ENCODE measurements around the gene RPL19. TPM values are rescaled to one million over a fixed set of nuclear protein-coding genes. Genes with fewer than 3 reads are reported as not detected.
"Not testable (repeated sequence)": the region's sequence is repeated elsewhere in the genome, so short reads cannot be mapped to it uniquely, and the experiment has no call there.

RPL19 gene
- total and polyA plus RNA-seq, 2 donors (not counting 3 experiments of a cell fraction or from before 2014, with no cell fraction given), result 1,802 to 1,958 TPM

GRCh38 chr17:39167476-39167875 lies 32.6 kb upstream of the RPL19 start:
- Histone ChIP-seq H2AFZ (ENCODE audit: low read depth, low read length) (no peak overlapping the region), H3K27me3 (ENCODE audit: control insufficient read depth in 2 of 2, insufficient read depth in 2 of 2, low read length in 2 of 2) (peaks cover 22 to 27% of the 10 kb centered on the region in 2 experiments), H3K79me2 (ENCODE audit: control insufficient read depth, insufficient read depth, low read length) (no peaks in the 10 kb centered on the region), H3K27ac (ENCODE audit: insufficient read depth, low read depth, low read length) (no peak overlapping the region), H3K4me3 (replicated peaks in 1 of 3; ENCODE audit: insufficient read depth in 1 of 3, low read depth in 1 of 3, low read length in 3 of 3) (no peak overlapping the region), H3K4me1 (ENCODE audit: control insufficient read depth, extremely low read depth, insufficient read depth, low read length) (peaks cover 5% of the 10 kb centered on the region), H3K9me3 (replicated peaks; ENCODE audit: control insufficient read depth, insufficient read depth, low read length) (no peaks in the 10 kb centered on the region), H3K36me3 (ENCODE audit: control insufficient read depth in 2 of 2, extremely low read depth in 1 of 2, insufficient read depth in 2 of 2, low read length in 2 of 2) (no peaks in the 10 kb centered on the region), H3K9me1 (replicated peaks; ENCODE audit: control insufficient read depth, extremely low read depth, insufficient read depth, low read length) (no peaks in the 10 kb centered on the region), H3K4me2 (ENCODE audit: insufficient read depth, low read length) (no peak overlapping the region), H3K9ac (replicated peaks; ENCODE audit: extremely low read depth, insufficient read depth, low read length) (no peak overlapping the region), H4K20me1 (replicated peaks; ENCODE audit: control insufficient read depth, extremely low read depth, insufficient read depth, low read length) (no peaks in the 10 kb centered on the region)
- TF ChIP-seq CTCF (IDR thresholded peaks at IDR 0.05; ENCODE audit: extremely low read depth in 1 of 2, insufficient read depth in 1 of 2, low read depth in 1 of 2, low read length in 2 of 2), result no peak
- TF ChIP-seq JUN (IDR thresholded peaks at IDR 0.05; ENCODE audit: borderline replicate concordance, insufficient read depth, insufficient read length, low read depth), result no peak
- no peak for TF ChIP-seq MAX (IDR thresholded peaks at IDR 0.05; ENCODE audit: insufficient read depth, insufficient read length)
- no peak for TF ChIP-seq POLR2A (IDR thresholded peaks at IDR 0.05; ENCODE audit: low read depth, low read length)
- no peak for TF ChIP-seq MYC (IDR thresholded peaks at IDR 0.05; ENCODE audit: low read depth, low read length)
- no peak for TF ChIP-seq EZH2 (IDR thresholded peaks at IDR 0.05; ENCODE audit: borderline replicate concordance, low read depth, low read length, severe bottlenecking)
- TF ChIP-seq FOS (IDR thresholded peaks at IDR 0.05; ENCODE audit: borderline replicate concordance, insufficient read depth, low read length), result no peak
- no peak for TF ChIP-seq GATA2 (IDR thresholded peaks at IDR 0.05; ENCODE audit: insufficient read depth, insufficient read length, low read depth, low read length)
- TF ChIP-seq POLR2AphosphoS5 (IDR thresholded peaks at IDR 0.05; ENCODE audit: insufficient read depth, low read depth, low read length), result no peak
- DNase-seq (ENCODE audit: low read depth, low spot score) (no peak), FAIRE-seq (no peak)
- POLR2A ChIA-PET, result no interaction called here
- no TSS peak for BruUV-seq (replicated peaks)
- intact Hi-C loops (cut with micrococcal nuclease), result no loop called here
- dilution Hi-C loops (cut with MboI; ENCODE audit: extremely low pct_ligation_motif_present, low sequenced_read_pairs), result no loop called here
- CTCF ChIA-PET, result interaction anchor here (0.6 to 6.0 kb wide), 6 partner anchors 7 to 184 kb away, joined by 3 to 121 read pairs (median 7); partner anchors contain the start of gene PLXDC1

- not testable (repeated sequence) for FAIRE-seq; H3K9me1 ChIP-seq (replicated peaks; ENCODE audit: control insufficient read depth, extremely low read depth, insufficient read depth, low read length)
Measured at GRCh38 chr17:39168503-39168902, 31.6 kb upstream of the RPL19 start.

More at GRCh38 chr17:39168503-39168902, 31.6 kb upstream of the RPL19 start:
- H3K9ac ChIP-seq (replicated peaks; ENCODE audit: extremely low read depth, insufficient read depth, low read length); H3K79me2 ChIP-seq (ENCODE audit: control insufficient read depth, insufficient read depth, low read length); H3K4me1 ChIP-seq (ENCODE audit: control insufficient read depth, extremely low read depth, insufficient read depth, low read length); H3K4me2 ChIP-seq (ENCODE audit: insufficient read depth, low read length); H3K4me3 ChIP-seq (replicated peaks in 1 of 3; ENCODE audit: insufficient read depth in 1 of 3, low read depth in 1 of 3, low read length in 3 of 3); BruUV-seq (replicated peaks); H3K9me3 ChIP-seq (replicated peaks; ENCODE audit: control insufficient read depth, insufficient read depth, low read length); H3K27ac ChIP-seq (ENCODE audit: insufficient read depth, low read depth, low read length); intact Hi-C loops (cut with micrococcal nuclease); dilution Hi-C loops (cut with MboI; ENCODE audit: extremely low pct_ligation_motif_present, low sequenced_read_pairs); H3K36me3 ChIP-seq (ENCODE audit: control insufficient read depth in 2 of 2, extremely low read depth in 1 of 2, insufficient read depth in 2 of 2, low read length in 2 of 2); DNase-seq (ENCODE audit: low read depth, low spot score); POLR2A ChIA-PET; H2AFZ ChIP-seq (ENCODE audit: low read depth, low read length); H4K20me1 ChIP-seq (replicated peaks; ENCODE audit: control insufficient read depth, extremely low read depth, insufficient read depth, low read length): not testable (repeated sequence)
- H3K27me3 ChIP-seq (ENCODE audit: control insufficient read depth in 2 of 2, insufficient read depth in 2 of 2, low read length in 2 of 2), result peaks cover 22 to 27% of the 10 kb centered on the region in 2 experiments
- CTCF ChIA-PET, result interaction anchor here (1.2 to 6.0 kb wide), 4 partner anchors 11 to 185 kb away, joined by 4 to 57 read pairs (median 7); partner anchors contain the start of gene PLXDC1
